OCI-LY7 (cell line): ENCODE measurements around the gene AATK.

Experiments
- CTCF ChIP-seq: fragments of 200-600 bp; sonication (generic); conservative IDR thresholded peaks from 2 replicates; pipeline ENCODE4 v1.5.1; 2014; ENCODE audit warnings: mild to moderate bottlenecking, antibody characterized with exemption, low read length, moderate library complexity, mixed read lengths
- EZH2phosphoT487 ChIP-seq: fragments of 200-600 bp; sonication (generic); IDR thresholded peaks from 2 replicates; pipeline ENCODE4 v1.6.1; 2018; ENCODE audit warnings: low read depth, borderline replicate concordance, mild to moderate bottlenecking, mixed run types, antibody characterized with exemption, low read length, moderate library complexity, mixed read lengths

DNA sequence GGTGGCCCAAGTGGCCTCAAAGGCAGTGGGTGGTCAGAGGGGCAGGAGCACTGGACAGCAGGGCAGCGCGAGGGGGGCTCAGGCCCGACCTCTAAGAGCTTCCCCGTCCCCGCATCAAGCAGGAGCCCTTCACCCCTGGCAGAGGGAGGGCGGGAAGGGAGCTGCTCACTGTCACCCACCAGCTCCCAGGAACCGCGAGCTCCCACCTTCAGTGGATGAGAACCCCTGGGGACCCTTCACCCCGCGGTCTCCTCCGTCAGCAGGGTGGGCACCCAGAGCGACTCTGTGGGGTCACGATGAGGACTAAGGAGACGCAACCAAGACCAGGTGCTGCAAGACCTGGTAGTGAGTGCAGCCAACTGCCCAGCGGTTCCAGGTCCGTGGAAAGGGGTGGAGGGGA, 43.1 kb upstream of the AATK start:
- TF ChIP-seq EZH2phosphoT487, result no peak
- no peak for TF ChIP-seq CTCF
